ENCODE measurements around the gene SLC35E2B. TPM values are rescaled to one million over a fixed set of nuclear protein-coding genes. Genes with fewer than 3 reads are reported as not detected.
"Not testable (repeated sequence)": the region's sequence is repeated elsewhere in the genome, so short reads cannot be mapped to it uniquely, and the experiment has no call there.

The SLC35E2B gene
- total and polyA plus RNA-seq, 5 experiments from 2014 or later, result 30.2 to 110 (median 45.1) TPM

GRCh38 chr1:1680031-1680911 is 12.3 kb downstream of the SLC35E2B start:
- Mint-ChIP-seq H3K36me3 (peaks cover 0 to 21% (median 0%) of the 10 kb centered on the region in 3 donors), H3K9me3 (no peaks in the 10 kb centered on the region), H3K27ac (peak overlapping the region in 7 of 10 donors; percentile 3 to 99 (median 59)), H3K4me3 (peak overlapping the region in 1 of 10 donors; percentile 6), H3K27me3 (no peaks in the 10 kb centered on the region), H3K4me1 (peaks cover 21 to 64% (median 42%) of the 10 kb centered on the region in 4 donors)
- no peak for DNase-seq
- POLR2A ChIA-PET, result interaction anchor here (0.7 kb wide), 1 partner anchor 22 kb away, joined by 4 read pairs; no protein-coding TSS in a partner anchor
- no peak for ATAC-seq

- peak overlapping the region; percentile 96 to 99 (median 98) for H3K27ac Mint-ChIP-seq
- DNase-seq (peak in 5 of 10 donors; percentile 44 to 63 (median 54)), ATAC-seq (peak; percentile 27 to 51)
- H3K4me3 Mint-ChIP-seq, result peak overlapping the region; percentile 83 to 96 (median 93)
- H3K4me1 Mint-ChIP-seq, result peaks cover 21 to 60% (median 37%) of the 10 kb centered on the region in 4 donors
- peaks cover 0 to 21% (median 0%) of the 10 kb centered on the region in 3 donors for H3K36me3 Mint-ChIP-seq
- POLR2A ChIA-PET, result interaction anchor here (0.7 to 2.3 kb wide), 10 partner anchors 13 to 271 kb away, joined by 3 to 10 read pairs (median 5); partner anchors contain the start of genes CDK11A and MIB2
- H3K9me3 Mint-ChIP-seq, result no peaks in the 10 kb centered on the region
- no peaks in the 10 kb centered on the region for H3K27me3 Mint-ChIP-seq
Measured at GRCh38 chr1:1678581-1679380, 13.8 kb downstream of the SLC35E2B start.

- DNase-seq (peak; percentile 32 to 73 (median 62)), ATAC-seq (peak; percentile 80 to 84)
- POLR2A ChIA-PET, result interaction anchor here (0.6 to 2.3 kb wide), 13 partner anchors 25 to 270 kb away, joined by 3 to 10 read pairs (median 4); partner anchors contain the start of genes CDK11A and MIB2
- Mint-ChIP-seq H3K27ac (peak overlapping the region; percentile 96 to 99 (median 98)), H3K27me3 (no peaks in the 10 kb centered on the region), H3K9me3 (no peaks in the 10 kb centered on the region), H3K4me1 (peaks cover 17 to 52% (median 29%) of the 10 kb centered on the region in 4 donors), H3K4me3 (peak overlapping the region; percentile 83 to 96 (median 93)), H3K36me3 (peaks cover 0 to 20% (median 0%) of the 10 kb centered on the region in 3 donors)
Measured at GRCh38 chr1:1677718-1678580, 14.6 kb downstream of the SLC35E2B start.

GRCh38 chr1:1676087-1676486 is 16.5 kb downstream of the SLC35E2B start:
- H3K27me3 Mint-ChIP-seq, H3K9me3 Mint-ChIP-seq, H3K4me3 Mint-ChIP-seq, DNase-seq, POLR2A ChIA-PET, H3K27ac Mint-ChIP-seq: not testable (repeated sequence)
- ATAC-seq, result peak; percentile 30 to 39
- Mint-ChIP-seq H3K4me1 (peaks cover 17 to 37% (median 26%) of the 10 kb centered on the region in 4 donors), H3K36me3 (peaks cover 0 to 25% (median 0%) of the 10 kb centered on the region in 3 donors)

- H3K36me3 Mint-ChIP-seq, result peaks cover 0 to 32% (median 0%) of the 10 kb centered on the region in 3 donors
- not testable (repeated sequence) for DNase-seq
Measured at GRCh38 chr1:1675218-1675617, 17.4 kb downstream of the SLC35E2B start.

GRCh38 chr1:1674806-1675205 is 17.8 kb downstream of the SLC35E2B start:
- H3K27ac Mint-ChIP-seq, result peak overlapping the region in 4 of 10 donors; percentile 37 to 85 (median 64)
- ATAC-seq, H3K9me3 Mint-ChIP-seq, H3K27me3 Mint-ChIP-seq, H3K4me3 Mint-ChIP-seq, POLR2A ChIA-PET, DNase-seq: not testable (repeated sequence)
- peaks cover 0 to 35% (median 0%) of the 10 kb centered on the region in 3 donors for H3K36me3 Mint-ChIP-seq
- peaks cover 17 to 30% (median 22%) of the 10 kb centered on the region in 4 donors for H3K4me1 Mint-ChIP-seq

More at GRCh38 chr1:1675218-1675617, 17.4 kb downstream of the SLC35E2B start:
- POLR2A ChIA-PET, ATAC-seq, H3K27ac Mint-ChIP-seq, H3K27me3 Mint-ChIP-seq, H3K9me3 Mint-ChIP-seq, H3K4me3 Mint-ChIP-seq: not testable (repeated sequence)
- peaks cover 17 to 30% (median 22%) of the 10 kb centered on the region in 4 donors for H3K4me1 Mint-ChIP-seq

- Mint-ChIP-seq H3K27me3 (no peaks in the 10 kb centered on the region), H3K36me3 (peaks cover 0 to 52% (median 2%) of the 10 kb centered on the region in 3 donors), H3K4me1 (peaks cover 0 to 11% (median 3%) of the 10 kb centered on the region in 4 donors), H3K27ac (peak overlapping the region in 5 of 10 donors; percentile 15 to 65 (median 48)), H3K9me3 (no peaks in the 10 kb centered on the region), H3K4me3 (no peak overlapping the region)
- POLR2A ChIA-PET, result no interaction called here
- DNase-seq (no peak), ATAC-seq (no peak)
Measured at GRCh38 chr1:1672181-1672965, 20.2 kb downstream of the SLC35E2B start.

- Mint-ChIP-seq H3K4me1 (peaks cover 0 to 9% (median 3%) of the 10 kb centered on the region in 4 donors), H3K9me3 (no peaks in the 10 kb centered on the region), H3K36me3 (peaks cover 0 to 59% (median 3%) of the 10 kb centered on the region in 3 donors), H3K4me3 (no peak overlapping the region), H3K27me3 (no peaks in the 10 kb centered on the region), H3K27ac (peak overlapping the region in 3 of 10 donors; percentile 36 to 74 (median 51))
- POLR2A ChIA-PET, result no interaction called here
- ATAC-seq (no peak), DNase-seq (no peak)
Measured at GRCh38 chr1:1671365-1672119, 21.1 kb downstream of the SLC35E2B start.

GRCh38 chr1:1670866-1671265 is 21.7 kb downstream of the SLC35E2B start:
- Mint-ChIP-seq H3K9me3 (no peaks in the 10 kb centered on the region), H3K27ac (no peak overlapping the region)
- POLR2A ChIA-PET, result no interaction called here

More at GRCh38 chr1:1670866-1671265, 21.7 kb downstream of the SLC35E2B start:
- Mint-ChIP-seq H3K36me3 (peaks cover 0 to 66% (median 3%) of the 10 kb centered on the region in 3 donors), H3K27me3 (no peaks in the 10 kb centered on the region), H3K4me1 (peaks cover 0 to 9% (median 3%) of the 10 kb centered on the region in 4 donors), H3K4me3 (no peak overlapping the region)
- ATAC-seq (no peak), DNase-seq (no peak)

All from naive thymus-derived CD8-positive, alpha-beta T cell (primary cell).